Keratinocyte (primary cell): Measurements from ENCODE around the gene CCDC141. TPM values are rescaled to one million over a fixed set of nuclear protein-coding genes. Genes with fewer than 3 reads are reported as not detected.

Experiments
- DNase-seq: peaks from one replicate; pipeline ENCODE4 v3.0.0-alpha.2; 2011; ENCODE audit warnings: low read depth, missing footprints, low spot score
- FAIRE-seq: peaks from 2 replicates; lab custom pipeline; 2011; peaks lifted over from hg19 to GRCh38; lab: Jason Lieb, UNC
- H2AFZ ChIP-seq: 2 replicates; pipeline ENCODE4 v1.6.0; 2012; ENCODE audit warnings: low read length, control low read depth, inconsistent platforms; ENCODE audit not compliant: control insufficient read depth
- H3K27ac ChIP-seq: 2 replicates; pipeline ENCODE4 v1.5.1; 2011; ENCODE audit warnings: low read length; ENCODE audit not compliant: control insufficient read depth, insufficient read depth
- H3K27me3 ChIP-seq: 3 replicates; pipeline ENCODE4 v1.6.0; 2011; ENCODE audit warnings: low read length; ENCODE audit not compliant: control insufficient read depth, insufficient read depth; ENCODE audit errors: extremely low read depth
- H3K36me3 ChIP-seq, 2 experiments: 2 replicates in 1 of 2; 3 replicates in 1 of 2; pipeline ENCODE4 v1.5.1; 2011; ENCODE audit warnings: low read length in 2 of 2, mild to moderate bottlenecking in 1 of 2; ENCODE audit not compliant: control insufficient read depth in 2 of 2, insufficient read depth in 2 of 2; ENCODE audit errors: extremely low read depth in 1 of 2
- H3K4me1 ChIP-seq: 3 replicates; pipeline ENCODE4 v1.5.1; 2011; ENCODE audit warnings: low read length; ENCODE audit not compliant: control insufficient read depth, insufficient read depth; ENCODE audit errors: extremely low read depth
- H3K4me2 ChIP-seq: 3 replicates; pipeline ENCODE4 v1.6.0; 2011; ENCODE audit warnings: low read depth, low read length; ENCODE audit not compliant: control insufficient read depth, insufficient read depth; ENCODE audit errors: extremely low read depth
- H3K4me3 ChIP-seq, 3 experiments: fragments of 200-600 bp in 1 of 3; sonication (generic) in 1 of 3; 2 replicates in 2 of 3; 3 replicates in 1 of 3; pipeline ENCODE4 v1.5.1; 2011 to 2016; ENCODE audit warnings: low read length in 3 of 3, mild to moderate bottlenecking in 3 of 3, control low read depth in 2 of 3, inconsistent platforms in 1 of 3, low read depth in 1 of 3, mixed read lengths in 1 of 3, mixed run types in 1 of 3, moderate library complexity in 1 of 3; ENCODE audit not compliant: control insufficient read depth in 2 of 3, insufficient read depth in 2 of 3; ENCODE audit errors: extremely low read depth in 1 of 3
- H3K79me2 ChIP-seq: 2 replicates; pipeline ENCODE4 v1.6.0; 2012; ENCODE audit warnings: low read length; ENCODE audit not compliant: control insufficient read depth, insufficient read depth
- H3K9ac ChIP-seq: 3 replicates; pipeline ENCODE4 v1.6.0; 2011; ENCODE audit warnings: low read length; ENCODE audit not compliant: control insufficient read depth, insufficient read depth; ENCODE audit errors: extremely low read depth
- H3K9me1 ChIP-seq: 3 replicates; pipeline ENCODE4 v1.6.0; 2011; ENCODE audit warnings: low read length; ENCODE audit not compliant: control insufficient read depth, insufficient read depth; ENCODE audit errors: extremely low read depth
- H3K9me3 ChIP-seq: 2 replicates; pipeline ENCODE4 v1.5.1; 2012; ENCODE audit warnings: low read depth, low read length; ENCODE audit not compliant: control insufficient read depth
- H4K20me1 ChIP-seq: 3 replicates; pipeline ENCODE4 v1.6.0; 2011; ENCODE audit warnings: low read length; ENCODE audit not compliant: control insufficient read depth, insufficient read depth; ENCODE audit errors: extremely low read depth
- EZH2 ChIP-seq: IDR thresholded peaks from one replicate; pipeline ENCODE4 v1.6.1; 2012; ENCODE audit warnings: inconsistent platforms, mild to moderate bottlenecking, low read length, moderate library complexity
- dilution Hi-C: fragments of 300-500 bp; cut with MboI; formaldehyde crosslinking; loops from one replicate; pipeline ENCODE4 v1.7.0; 2020; ENCODE audit warnings: low sequenced_read_pairs; ENCODE audit not compliant: extremely low pct_ligation_motif_present
- polyA plus RNA-seq, 5 experiments: library from polyadenylated mRNA; depleted of rRNA in 3 of 5; stranded (reverse) in 3 of 5; stranded (forward) in 1 of 5; unstranded in 1 of 5; fragments of >200 nt; gene quantifications; 1 replicate in 1 of 5; 2 replicates in 3 of 5; 3 replicates in 1 of 5; pipeline versions ENCODE4 v1.2.1 to v1.2.3, GENCODE V29; 2011 to 2012; ENCODE audit warnings: missing spikeins in 2 of 5, low read depth in 1 of 5, low replicate concordance in 1 of 5
- TF ChIP-seq, protein P1 (sequence below), 3 experiments: IDR thresholded peaks in 1 of 3; conservative IDR thresholded peaks in 1 of 3; optimal IDR thresholded peaks in 1 of 3; 2 replicates in 2 of 3; 3 replicates in 1 of 3; pipeline versions ENCODE3 to v1.5.1; 2011; ENCODE audit warnings: low read length in 3 of 3, mild to moderate bottlenecking in 3 of 3, moderate library complexity in 2 of 3, control low read depth in 1 of 3, inconsistent platforms in 1 of 3; ENCODE audit not compliant: insufficient read depth in 2 of 3; ENCODE audit errors: extremely low read depth in 1 of 3

Gene CCDC141
- polyA plus RNA-seq, 1 donor (not counting 4 experiments of a cell fraction or from before 2014, with no cell fraction given) = not detected

DNA sequence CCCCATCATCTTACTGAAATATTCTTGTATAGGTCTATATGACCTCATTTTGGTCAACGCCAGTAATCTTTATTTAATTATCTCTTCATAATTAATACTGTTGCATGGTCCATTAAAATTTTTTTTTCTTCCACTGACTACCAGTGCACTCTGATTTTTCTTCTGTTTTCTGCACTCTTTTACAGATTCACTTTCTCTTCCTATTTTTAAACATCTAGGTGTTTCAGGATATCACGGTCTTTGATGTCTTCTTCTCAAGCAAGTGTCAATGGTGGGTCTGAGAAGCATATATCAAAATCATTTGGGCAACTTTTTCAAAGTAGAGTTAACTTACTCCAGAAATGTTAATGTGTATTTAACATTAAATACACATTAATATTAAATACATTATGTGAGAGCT is 51.4 kb downstream of the CCDC141 start:
- dilution Hi-C loops = no loop called here
- H3K27ac ChIP-seq = no peak overlapping the region
- H3K27me3 ChIP-seq = no peaks in the 10 kb centered on the region
- FAIRE-seq (no peak), DNase-seq (no peak)
- H3K4me3 ChIP-seq = no peak overlapping the region
- H3K9ac ChIP-seq = no peak overlapping the region
- no peaks in the 10 kb centered on the region for H3K9me1 ChIP-seq
- no peaks in the 10 kb centered on the region for H4K20me1 ChIP-seq
- no peaks in the 10 kb centered on the region for H3K9me3 ChIP-seq
- no peaks in the 10 kb centered on the region for H3K36me3 ChIP-seq
- no peak overlapping the region for H3K4me2 ChIP-seq
- TF ChIP-seq, protein P1, sequence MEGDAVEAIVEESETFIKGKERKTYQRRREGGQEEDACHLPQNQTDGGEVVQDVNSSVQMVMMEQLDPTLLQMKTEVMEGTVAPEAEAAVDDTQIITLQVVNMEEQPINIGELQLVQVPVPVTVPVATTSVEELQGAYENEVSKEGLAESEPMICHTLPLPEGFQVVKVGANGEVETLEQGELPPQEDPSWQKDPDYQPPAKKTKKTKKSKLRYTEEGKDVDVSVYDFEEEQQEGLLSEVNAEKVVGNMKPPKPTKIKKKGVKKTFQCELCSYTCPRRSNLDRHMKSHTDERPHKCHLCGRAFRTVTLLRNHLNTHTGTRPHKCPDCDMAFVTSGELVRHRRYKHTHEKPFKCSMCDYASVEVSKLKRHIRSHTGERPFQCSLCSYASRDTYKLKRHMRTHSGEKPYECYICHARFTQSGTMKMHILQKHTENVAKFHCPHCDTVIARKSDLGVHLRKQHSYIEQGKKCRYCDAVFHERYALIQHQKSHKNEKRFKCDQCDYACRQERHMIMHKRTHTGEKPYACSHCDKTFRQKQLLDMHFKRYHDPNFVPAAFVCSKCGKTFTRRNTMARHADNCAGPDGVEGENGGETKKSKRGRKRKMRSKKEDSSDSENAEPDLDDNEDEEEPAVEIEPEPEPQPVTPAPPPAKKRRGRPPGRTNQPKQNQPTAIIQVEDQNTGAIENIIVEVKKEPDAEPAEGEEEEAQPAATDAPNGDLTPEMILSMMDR (optimal IDR thresholded peaks at IDR 0.05 in 1 of 3, IDR thresholded peaks at IDR 0.05 in 1 of 3, conservative IDR thresholded peaks at IDR 0.05 in 1 of 3; ENCODE audit: extremely low read depth in 1 of 3, insufficient read depth in 2 of 3, low read length in 3 of 3) = no peak
- no peak for TF ChIP-seq EZH2
- H3K79me2 ChIP-seq = no peaks in the 10 kb centered on the region
- H3K4me1 ChIP-seq = no peaks in the 10 kb centered on the region
- no peak overlapping the region for H2AFZ ChIP-seq

DNA sequence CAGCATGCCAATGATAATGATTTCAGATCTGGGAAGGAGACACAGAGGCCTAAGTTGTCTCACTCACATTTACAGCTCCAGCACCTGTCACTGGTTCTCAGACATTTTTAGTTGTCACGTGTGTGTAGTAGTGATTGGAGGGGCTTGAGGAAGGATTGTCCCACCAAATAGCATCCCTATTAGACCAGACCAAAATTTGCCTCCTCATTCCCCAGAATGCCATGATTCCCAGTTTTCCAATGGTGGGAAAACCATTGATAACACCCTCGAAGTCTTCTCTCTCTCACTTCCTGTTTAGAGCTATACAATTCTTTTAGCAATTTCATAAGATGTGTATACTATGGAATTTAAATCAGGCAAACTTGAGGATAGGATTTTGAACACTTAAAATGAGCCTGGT is 52.5 kb downstream of the CCDC141 start:
- Histone ChIP-seq H3K4me3 (no peak overlapping the region), H3K27ac (no peak overlapping the region), H3K9me1 (no peaks in the 10 kb centered on the region), H3K27me3 (no peaks in the 10 kb centered on the region), H3K4me1 (no peaks in the 10 kb centered on the region), H3K4me2 (no peak overlapping the region), H3K9ac (no peak overlapping the region), H2AFZ (no peak overlapping the region), H3K79me2 (no peaks in the 10 kb centered on the region), H3K9me3 (no peaks in the 10 kb centered on the region), H3K36me3 (no peaks in the 10 kb centered on the region), H4K20me1 (no peaks in the 10 kb centered on the region)
- DNase-seq (no peak), FAIRE-seq (no peak)
- TF ChIP-seq EZH2 = no peak
- TF ChIP-seq, protein P1 (optimal IDR thresholded peaks at IDR 0.05 in 1 of 3, IDR thresholded peaks at IDR 0.05 in 1 of 3, conservative IDR thresholded peaks at IDR 0.05 in 1 of 3; ENCODE audit: extremely low read depth in 1 of 3, insufficient read depth in 2 of 3, low read length in 3 of 3) = no peak
- dilution Hi-C loops = no loop called here
